Activated CD8-positive, alpha-beta memory T cell treated with anti-CD3 and anti-CD28 coated beads, Interleukin-2, amount 10 ng/mL, durations not matched to agents 7 days and 5 days (primary cell): ENCODE measurements around the gene TMPRSS4. TPM values are rescaled to one million over a fixed set of nuclear protein-coding genes. Genes with fewer than 3 reads are reported as not detected.
A peak's percentile ranks its signal among the peaks of the same experiment; 100 is the strongest.

Source experiments
- ATAC-seq: fragments of 150-1000 bp; cut with Tn5 transposase; one replicate; pipeline ENCODE4 v1.10.0; 2021; ENCODE audit warnings: moderate library complexity
- CTCF ChIA-PET: fragments of 350-600 bp; sonication (Branson Sonifier 250); formaldehyde crosslinking; loops from one replicate; lab custom pipeline; 2021; ENCODE audit warnings: antibody characterized with exemption; lab: Charles Lee
- DNase-seq: peaks from one replicate; pipeline ENCODE4 v3.0.0-alpha.2; 2020
- H3K27ac Mint-ChIP-seq: one replicate; pipeline ENCODE4 v1.8.0; 2021; ENCODE audit warnings: mild to moderate bottlenecking, mixed read lengths
- H3K27me3 Mint-ChIP-seq: one replicate; pipeline ENCODE4 v1.8.0; 2021; ENCODE audit warnings: mixed read lengths
- H3K36me3 Mint-ChIP-seq: one replicate; pipeline ENCODE4 v1.8.0; 2021; ENCODE audit warnings: mild to moderate bottlenecking, mixed read lengths
- H3K4me1 Mint-ChIP-seq: one replicate; pipeline ENCODE4 v1.8.0; 2021; ENCODE audit warnings: mixed read lengths
- H3K4me3 Mint-ChIP-seq: one replicate; pipeline ENCODE4 v1.8.0; 2021; ENCODE audit warnings: mild to moderate bottlenecking, moderate library complexity, mixed read lengths
- H3K9me3 Mint-ChIP-seq: one replicate; pipeline ENCODE4 v1.8.0; 2022; ENCODE audit warnings: low read depth, mixed read lengths
- total RNA-seq, 2 experiments: library from RNA; stranded (reverse); gene quantifications; one replicate each; pipeline ENCODE4 v1.2.3, GENCODE V29; 2021

Gene TMPRSS4
- total RNA-seq, 2 experiments from 2014 or later = 0.12 to 0.76 TPM

- Mint-ChIP-seq H3K36me3 (no peaks in the 10 kb centered on the region), H3K4me3 (no peak overlapping the region), H3K4me1 (peaks cover 4% of the 10 kb centered on the region), H3K9me3 (no peaks in the 10 kb centered on the region), H3K27ac (no peak overlapping the region), H3K27me3 (peaks cover 15% of the 10 kb centered on the region)
- no peak for DNase-seq
- CTCF ChIA-PET = interaction anchor here (3.8 kb wide), 1 partner anchor 20 kb away, joined by 19 read pairs; no protein-coding TSS in a partner anchor
- ATAC-seq = no peak
Observed at GRCh38 chr11:118073554-118073953, 3.3 kb upstream of the TMPRSS4 start.

GRCh38 chr11:118074091-118074685, 2.7 kb upstream of the TMPRSS4 start:
- no peak for ATAC-seq
- H3K4me1 Mint-ChIP-seq = peaks cover 8% of the 10 kb centered on the region
- no peaks in the 10 kb centered on the region for H3K9me3 Mint-ChIP-seq
- H3K27me3 Mint-ChIP-seq = peaks cover 15% of the 10 kb centered on the region
- CTCF ChIA-PET = interaction anchor here (0.9 to 3.8 kb wide), 2 partner anchors 20 to 98 kb away, joined by 3 to 19 read pairs; no protein-coding TSS in a partner anchor
- DNase-seq = no peak
- no peaks in the 10 kb centered on the region for H3K36me3 Mint-ChIP-seq
- no peak overlapping the region for H3K27ac Mint-ChIP-seq
- H3K4me3 Mint-ChIP-seq = no peak overlapping the region

GRCh38 chr11:118074785-118075184, 2.1 kb upstream of the TMPRSS4 start:
- no peak for DNase-seq
- Mint-ChIP-seq H3K36me3 (no peaks in the 10 kb centered on the region), H3K4me3 (no peak overlapping the region), H3K9me3 (no peaks in the 10 kb centered on the region), H3K27me3 (peaks cover 15% of the 10 kb centered on the region), H3K4me1 (peaks cover 12% of the 10 kb centered on the region), H3K27ac (no peak overlapping the region)
- CTCF ChIA-PET = interaction anchor here (0.9 kb wide), 1 partner anchor 97 kb away, joined by 3 read pairs; no protein-coding TSS in a partner anchor
- ATAC-seq = no peak

GRCh38 chr11:118078911-118079411, 2.1 kb downstream of the TMPRSS4 start:
- ATAC-seq (no peak), DNase-seq (no peak)
- CTCF ChIA-PET = interaction anchor here (1.3 to 1.9 kb wide), 4 partner anchors 66 to 235 kb away, joined by 3 to 8 read pairs (median 4); no protein-coding TSS in a partner anchor
- Mint-ChIP-seq H3K27ac (no peak overlapping the region), H3K4me1 (peaks cover 12% of the 10 kb centered on the region), H3K36me3 (no peaks in the 10 kb centered on the region), H3K4me3 (no peak overlapping the region), H3K27me3 (peaks cover 14% of the 10 kb centered on the region), H3K9me3 (no peaks in the 10 kb centered on the region)

- ATAC-seq = peak; percentile 39
- Mint-ChIP-seq H3K27ac (no peak overlapping the region), H3K4me3 (no peak overlapping the region), H3K27me3 (peaks cover 12% of the 10 kb centered on the region), H3K36me3 (no peaks in the 10 kb centered on the region), H3K4me1 (peaks cover 12% of the 10 kb centered on the region), H3K9me3 (no peaks in the 10 kb centered on the region)
- CTCF ChIA-PET = interaction anchor here (1.3 to 1.9 kb wide), 5 partner anchors 26 to 235 kb away, joined by 3 to 8 read pairs (median 4); no protein-coding TSS in a partner anchor
- peak; percentile 47 for DNase-seq
Observed at GRCh38 chr11:118079491-118079890, 2.6 kb downstream of the TMPRSS4 start.

- DNase-seq = no peak
- no peaks in the 10 kb centered on the region for H3K9me3 Mint-ChIP-seq
- H3K27me3 Mint-ChIP-seq = peaks cover 16% of the 10 kb centered on the region
- peaks cover 12% of the 10 kb centered on the region for H3K4me1 Mint-ChIP-seq
- H3K4me3 Mint-ChIP-seq = no peak overlapping the region
- H3K36me3 Mint-ChIP-seq = no peaks in the 10 kb centered on the region
- ATAC-seq = no peak
- no peak overlapping the region for H3K27ac Mint-ChIP-seq
- CTCF ChIA-PET = interaction anchor here (1.6 to 1.9 kb wide), 2 partner anchors 27 to 65 kb away, joined by 4 to 8 read pairs; no protein-coding TSS in a partner anchor
Observed at GRCh38 chr11:118080296-118080695, 3.4 kb downstream of the TMPRSS4 start.

- Mint-ChIP-seq H3K9me3 (peaks cover 1% of the 10 kb centered on the region), H3K4me3 (no peak overlapping the region), H3K27me3 (peaks cover 15% of the 10 kb centered on the region), H3K27ac (no peak overlapping the region), H3K36me3 (no peaks in the 10 kb centered on the region), H3K4me1 (peaks cover 11% of the 10 kb centered on the region)
- no peak for DNase-seq
- CTCF ChIA-PET = no interaction called here
- no peak for ATAC-seq
Observed at GRCh38 chr11:118081241-118081958, 4.5 kb downstream of the TMPRSS4 start.

- CTCF ChIA-PET = interaction anchor here (0.8 kb wide), 1 partner anchor 11 kb away, joined by 3 read pairs; no protein-coding TSS in a partner anchor
- ATAC-seq = no peak
- Mint-ChIP-seq H3K4me3 (no peak overlapping the region), H3K27ac (no peak overlapping the region), H3K36me3 (peaks cover 7% of the 10 kb centered on the region), H3K9me3 (peaks cover 9% of the 10 kb centered on the region), H3K27me3 (peaks cover 13% of the 10 kb centered on the region), H3K4me1 (peaks cover 8% of the 10 kb centered on the region)
- DNase-seq = no peak
Observed at GRCh38 chr11:118082880-118083552, 6.1 kb downstream of the TMPRSS4 start.

- Mint-ChIP-seq H3K27ac (no peak overlapping the region), H3K4me3 (no peak overlapping the region), H3K36me3 (peaks cover 12% of the 10 kb centered on the region), H3K9me3 (peaks cover 15% of the 10 kb centered on the region), H3K27me3 (peaks cover 10% of the 10 kb centered on the region), H3K4me1 (peaks cover 4% of the 10 kb centered on the region)
- DNase-seq = no peak
- ATAC-seq = no peak
- CTCF ChIA-PET = no interaction called here
Observed at GRCh38 chr11:118084247-118084646, 7.4 kb downstream of the TMPRSS4 start.

GRCh38 chr11:118084656-118085055, 7.8 kb downstream of the TMPRSS4 start:
- no peak overlapping the region for H3K4me3 Mint-ChIP-seq
- H3K27ac Mint-ChIP-seq = no peak overlapping the region
- ATAC-seq = no peak
- H3K4me1 Mint-ChIP-seq = no peaks in the 10 kb centered on the region
- CTCF ChIA-PET = no interaction called here
- peaks cover 10% of the 10 kb centered on the region for H3K27me3 Mint-ChIP-seq
- DNase-seq = no peak
- peaks cover 16% of the 10 kb centered on the region for H3K36me3 Mint-ChIP-seq
- peaks cover 15% of the 10 kb centered on the region for H3K9me3 Mint-ChIP-seq

GRCh38 chr11:118086913-118087768, 10.3 kb downstream of the TMPRSS4 start, which contains the start of gene SMIM35:
Gene SMIM35 (minus strand): TSS chr11:118086963. CDS start chr11:118086757, 206 bp downstream.
- Mint-ChIP-seq H3K27me3 (peaks cover 9% of the 10 kb centered on the region), H3K27ac (no peak within 1 kb of the TSS), H3K4me3 (no peak within 1 kb of the TSS), H3K4me1 (no peaks in the 10 kb centered on the region), H3K9me3 (peaks cover 15% of the 10 kb centered on the region), H3K36me3 (peaks cover 17% of the 10 kb centered on the region)
- CTCF ChIA-PET = no interaction called here
- ATAC-seq = no peak
- DNase-seq = no peak

- DNase-seq (no peak), ATAC-seq (no peak)
- peaks cover 9% of the 10 kb centered on the region for H3K27me3 Mint-ChIP-seq
- H3K4me1 Mint-ChIP-seq = no peaks in the 10 kb centered on the region
- CTCF ChIA-PET = no interaction called here
- no peak overlapping the region for H3K27ac Mint-ChIP-seq
- peaks cover 17% of the 10 kb centered on the region for H3K36me3 Mint-ChIP-seq
- H3K9me3 Mint-ChIP-seq = peaks cover 15% of the 10 kb centered on the region
- H3K4me3 Mint-ChIP-seq = no peak overlapping the region
Observed at GRCh38 chr11:118087931-118088330, 11.1 kb downstream of the TMPRSS4 start.
